ENCODE results near the gene IL11RA. TPM values are rescaled to one million over a fixed set of nuclear protein-coding genes. Genes with fewer than 3 reads are reported as not detected.

Gene IL11RA
- total and polyA plus RNA-seq, 9 of the 15 experiments (the other 6 are each of a cell fraction or from before 2014, with no cell fraction given): 0.11 to 5.8 (median 2.8) TPM

DNA sequence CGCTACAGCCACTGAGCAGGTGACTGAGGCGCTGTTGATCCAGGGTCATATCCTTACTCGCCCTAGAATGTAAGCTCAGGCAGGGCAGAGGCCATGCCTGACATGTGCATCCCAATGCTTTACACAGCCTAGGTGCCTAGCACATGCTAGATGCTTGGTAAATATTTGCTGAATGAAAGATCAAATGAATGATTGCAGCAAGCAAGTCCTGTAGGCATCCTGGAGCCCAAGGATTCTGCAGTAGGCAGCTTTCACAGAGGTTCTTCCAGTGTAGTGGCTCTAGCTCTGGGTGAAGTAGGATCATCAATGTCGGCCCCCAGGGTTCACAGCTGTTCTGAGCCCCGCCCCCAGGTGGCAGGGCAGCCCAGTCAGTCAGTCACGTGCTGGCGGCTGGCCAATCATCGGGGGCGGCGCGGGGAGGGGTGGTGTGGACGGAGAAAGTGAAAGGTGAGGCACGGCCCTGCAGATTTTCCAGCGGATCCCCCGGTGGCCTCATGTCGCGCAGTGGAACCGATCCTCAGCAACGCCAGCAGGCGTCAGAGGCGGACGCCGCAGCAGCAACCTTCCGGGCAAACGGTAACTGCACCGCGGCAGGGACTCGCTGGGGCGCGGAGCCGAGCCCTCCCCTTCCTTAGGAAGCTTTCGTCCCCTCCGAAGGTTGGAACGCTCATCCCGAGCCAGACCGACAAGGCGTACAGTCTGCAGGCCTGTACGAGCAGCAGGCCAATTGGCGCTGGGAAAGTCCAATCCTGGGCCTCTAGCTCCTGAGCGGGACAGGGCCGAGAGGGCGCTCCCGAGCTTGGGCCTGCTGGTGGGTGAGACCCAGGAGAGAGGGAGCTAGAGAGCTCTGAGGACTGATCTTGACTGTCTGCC, 5.5 kb upstream of the IL11RA start, which contains the start of gene GALT (continued):
- TF ChIP-seq ESRRB (CRISPR knock-in tag; IDR thresholded peaks at IDR 0.05; ENCODE audit: borderline replicate concordance) (no peak), GTF2A2 (tag; IDR thresholded peaks at IDR 0.05) (no peak), CAMTA2 (CRISPR knock-in tag; conservative IDR thresholded peaks at IDR 0.05) (no peak), FOXA1 (IDR thresholded peaks at IDR 0.05; ENCODE audit: borderline replicate concordance) (no peak), TRIM25 (IDR thresholded peaks at IDR 0.05; ENCODE audit: borderline replicate concordance) (no peak), ZNF140 (CRISPR knock-in tag; IDR thresholded peaks at IDR 0.05) (no peak), ATF7 (IDR thresholded peaks at IDR 0.05) (peak; percentile 86), RBFOX2 (IDR thresholded peaks at IDR 0.05; ENCODE audit: low read depth, low read length) (peak; percentile 76), ZNF384 (IDR thresholded peaks at IDR 0.05; ENCODE audit: low read depth, low read length) (no peak), ZNF551 (CRISPR knock-in tag; IDR thresholded peaks at IDR 0.05) (no peak), XRCC4 (IDR thresholded peaks at IDR 0.05; ENCODE audit: extremely low read depth, insufficient read depth, insufficient read length) (no peak), ZNF436 (CRISPR knock-in tag; IDR thresholded peaks at IDR 0.05) (no peak), MECOM (CRISPR knock-in tag; IDR thresholded peaks at IDR 0.05) (no peak), HBP1 (CRISPR knock-in tag; IDR thresholded peaks at IDR 0.05) (no peak), ETS2 (tag; IDR thresholded peaks at IDR 0.05; ENCODE audit: borderline replicate concordance, poor library complexity, severe bottlenecking) (no peak), ZNF644 (tag; IDR thresholded peaks at IDR 0.05; ENCODE audit: low read depth) (no peak), PTTG1 (tag; IDR thresholded peaks at IDR 0.05; ENCODE audit: low read depth) (no peak), PKNOX1 (IDR thresholded peaks at IDR 0.05) (peak; percentile 79), ZFX (CRISPR knock-in tag; IDR thresholded peaks at IDR 0.05) (peak; percentile 93), SREBF2 (CRISPR knock-in tag; IDR thresholded peaks at IDR 0.05) (no peak)
- TF ChIP-seq, protein P1, sequence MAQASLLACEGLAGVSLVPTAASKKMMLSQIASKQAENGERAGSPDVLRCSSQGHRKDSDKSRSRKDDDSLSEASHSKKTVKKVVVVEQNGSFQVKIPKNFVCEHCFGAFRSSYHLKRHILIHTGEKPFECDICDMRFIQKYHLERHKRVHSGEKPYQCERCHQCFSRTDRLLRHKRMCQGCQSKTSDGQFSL (CRISPR knock-in tag; IDR thresholded peaks at IDR 0.05): no peak
- TF ChIP-seq, protein P1 (tag; IDR thresholded peaks at IDR 0.05): no peak
